ENCODE data around the gene UXS1.

The UXS1 gene

DNA sequence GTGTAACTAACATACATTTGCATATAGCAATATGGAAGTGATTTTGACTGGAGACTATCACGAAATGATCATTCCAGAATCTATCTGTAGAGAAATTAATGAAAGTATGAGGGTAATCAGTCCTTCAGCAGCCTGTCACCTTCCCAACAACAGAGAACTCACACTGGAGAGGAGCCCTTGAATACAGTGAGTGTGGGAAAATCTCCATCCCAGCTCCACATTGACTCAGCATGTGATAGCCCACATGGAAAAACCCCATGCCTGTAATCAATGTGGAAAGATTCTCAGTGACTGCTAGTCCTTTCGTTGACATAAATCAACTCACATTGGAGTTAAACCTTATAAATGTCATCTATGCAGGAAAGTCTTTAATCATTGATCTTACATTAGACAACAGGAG lies 13.1 kb upstream of the UXS1 start:
- TF ChIP-seq, protein P1, sequence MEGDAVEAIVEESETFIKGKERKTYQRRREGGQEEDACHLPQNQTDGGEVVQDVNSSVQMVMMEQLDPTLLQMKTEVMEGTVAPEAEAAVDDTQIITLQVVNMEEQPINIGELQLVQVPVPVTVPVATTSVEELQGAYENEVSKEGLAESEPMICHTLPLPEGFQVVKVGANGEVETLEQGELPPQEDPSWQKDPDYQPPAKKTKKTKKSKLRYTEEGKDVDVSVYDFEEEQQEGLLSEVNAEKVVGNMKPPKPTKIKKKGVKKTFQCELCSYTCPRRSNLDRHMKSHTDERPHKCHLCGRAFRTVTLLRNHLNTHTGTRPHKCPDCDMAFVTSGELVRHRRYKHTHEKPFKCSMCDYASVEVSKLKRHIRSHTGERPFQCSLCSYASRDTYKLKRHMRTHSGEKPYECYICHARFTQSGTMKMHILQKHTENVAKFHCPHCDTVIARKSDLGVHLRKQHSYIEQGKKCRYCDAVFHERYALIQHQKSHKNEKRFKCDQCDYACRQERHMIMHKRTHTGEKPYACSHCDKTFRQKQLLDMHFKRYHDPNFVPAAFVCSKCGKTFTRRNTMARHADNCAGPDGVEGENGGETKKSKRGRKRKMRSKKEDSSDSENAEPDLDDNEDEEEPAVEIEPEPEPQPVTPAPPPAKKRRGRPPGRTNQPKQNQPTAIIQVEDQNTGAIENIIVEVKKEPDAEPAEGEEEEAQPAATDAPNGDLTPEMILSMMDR (IDR thresholded peaks at IDR 0.05) = no peak

DNA sequence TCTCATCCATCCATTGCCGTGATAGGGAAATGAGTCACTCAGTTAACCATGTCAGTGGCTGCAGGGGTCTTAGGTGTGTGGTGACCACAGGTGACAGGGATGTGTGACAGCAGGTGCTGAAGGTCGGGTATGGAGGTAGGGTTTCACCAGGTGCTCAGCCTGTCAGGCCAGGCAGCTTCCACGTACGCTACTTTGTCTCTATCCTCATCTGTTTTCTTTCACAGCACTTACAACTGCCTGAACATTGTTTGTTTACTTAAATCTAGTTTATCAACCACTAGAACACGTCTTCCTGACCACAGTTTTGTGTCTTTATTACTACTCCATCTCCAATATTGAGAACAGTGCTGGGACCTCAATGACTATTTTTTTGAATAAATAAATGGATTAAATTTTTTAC lies 11.4 kb upstream of the UXS1 start:
- TF ChIP-seq, protein P1 (IDR thresholded peaks at IDR 0.05) = no peak

DNA sequence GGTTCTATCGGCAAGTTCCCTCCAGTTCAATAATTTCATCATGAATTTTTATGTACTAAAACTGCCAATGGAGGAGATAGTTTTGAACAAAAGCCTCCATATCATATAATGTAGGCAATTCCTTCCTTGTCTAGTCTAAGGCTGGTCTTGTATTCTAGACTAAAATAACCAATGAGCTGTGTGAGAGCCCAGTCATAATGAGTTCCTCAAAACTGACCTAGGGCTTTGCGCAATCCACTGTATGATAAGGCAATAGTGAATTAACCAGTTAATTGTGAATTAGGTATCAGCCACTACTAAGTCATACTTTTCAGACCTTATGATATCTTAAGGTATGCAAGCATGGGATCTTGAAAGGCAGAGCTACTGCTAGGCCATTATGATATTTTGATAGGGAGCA lies 7.6 kb upstream of the UXS1 start:
- TF ChIP-seq, protein P1 (IDR thresholded peaks at IDR 0.05) = no peak

DNA sequence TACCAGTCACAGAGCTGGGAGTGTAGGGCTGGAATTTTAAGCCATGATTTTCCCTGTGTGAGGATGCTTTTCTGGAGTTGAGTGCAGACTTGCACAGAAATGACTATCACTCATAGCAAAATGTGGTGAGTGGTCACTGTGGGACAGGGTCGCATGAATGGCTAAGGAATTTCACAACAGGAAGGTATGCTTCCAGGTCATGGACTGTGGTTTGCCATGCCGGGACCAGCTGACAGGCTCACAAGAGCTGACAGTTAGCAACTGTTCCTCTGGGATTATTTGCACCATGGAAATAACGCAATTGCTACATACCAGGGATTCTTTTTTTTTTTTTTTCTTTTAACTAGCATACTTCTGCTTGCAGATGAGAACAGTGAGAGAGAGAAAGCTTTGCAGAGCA lies 3.8 kb upstream of the UXS1 start:
- TF ChIP-seq, protein P1 (IDR thresholded peaks at IDR 0.05) = no peak

DNA sequence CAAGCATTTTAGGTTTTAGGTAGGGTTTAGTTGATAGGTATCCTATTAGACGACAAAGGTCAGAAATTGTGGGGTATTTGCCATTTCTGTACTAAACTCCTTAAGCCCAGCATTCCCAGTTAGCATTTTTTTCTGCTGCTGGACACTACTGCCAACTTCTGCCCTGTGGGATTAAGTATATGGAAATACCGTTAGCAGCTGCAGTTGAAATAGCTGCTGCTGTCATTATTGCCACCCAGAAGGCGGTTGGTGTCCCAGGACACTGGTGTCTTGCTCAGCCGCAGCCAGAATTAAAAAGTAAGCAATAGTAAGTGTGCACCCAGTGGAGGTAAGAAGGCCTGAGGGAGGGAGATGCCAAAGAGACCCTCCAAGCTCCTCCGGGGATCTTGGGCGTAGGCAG lies 1.9 kb upstream of the UXS1 start:
- TF ChIP-seq, protein P1 (IDR thresholded peaks at IDR 0.05) = no peak

DNA sequence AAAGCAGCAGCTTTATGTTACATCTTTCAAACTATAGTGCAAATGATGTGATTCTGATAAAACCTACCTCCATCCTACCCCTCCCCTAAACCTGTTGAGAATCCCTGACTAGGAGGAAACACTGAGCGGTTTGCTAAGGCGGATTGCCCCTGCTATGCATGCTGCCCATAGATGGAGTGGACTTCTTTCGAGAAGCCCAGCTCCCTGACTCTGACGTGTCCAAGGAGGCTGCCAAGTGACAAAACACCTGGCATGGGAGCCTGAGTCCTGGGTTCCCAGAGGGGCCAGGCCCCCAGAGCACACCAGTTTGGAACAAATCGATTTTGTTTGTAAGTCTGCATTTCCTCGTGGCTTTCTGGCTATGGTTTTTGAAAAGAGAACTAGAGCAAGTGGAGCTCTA lies 1.4 kb upstream of the UXS1 start:
- TF ChIP-seq, protein P1 (IDR thresholded peaks at IDR 0.05) = no peak

DNA sequence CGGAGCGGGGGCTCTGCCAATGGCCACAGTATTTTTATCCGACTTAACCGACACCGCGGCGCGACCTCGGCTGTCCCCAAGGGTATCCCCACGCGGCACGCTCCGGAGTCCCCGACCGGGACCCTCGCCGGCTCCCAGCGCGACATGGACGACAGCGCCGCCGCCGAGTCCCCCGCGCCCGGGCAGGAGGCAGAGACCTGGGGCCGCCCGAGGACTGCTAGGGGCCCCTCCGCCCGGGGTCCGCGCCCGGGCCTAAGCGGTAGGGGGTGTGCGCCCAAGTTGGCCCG lies 468 bp downstream of the UXS1 start:
- TF ChIP-seq, protein P1 (IDR thresholded peaks at IDR 0.05) = no peak
